ENCODE results near the gene PTPRG.
"Not testable (repeated sequence)": the region's sequence is repeated elsewhere in the genome, so short reads cannot be mapped to it uniquely, and the experiment has no call there.

Gene PTPRG

GRCh38 chr3:61790411-61790810 is 229.0 kb downstream of the PTPRG start:
- DNase-seq, result no peak

- DNase-seq, result no peak
Measured at GRCh38 chr3:61793056-61793455, 231.7 kb downstream of the PTPRG start.

GRCh38 chr3:61793521-61793920 is 232.2 kb downstream of the PTPRG start:
- no peak for DNase-seq

- DNase-seq, result no peak
Measured at GRCh38 chr3:61794341-61794740, 233.0 kb downstream of the PTPRG start.

GRCh38 chr3:61794961-61795360 is 233.6 kb downstream of the PTPRG start:
- no peak for DNase-seq

- no peak for DNase-seq
Measured at GRCh38 chr3:61796088-61796680, 234.8 kb downstream of the PTPRG start.

- no peak for DNase-seq
Measured at GRCh38 chr3:61796911-61797310, 235.5 kb downstream of the PTPRG start.

GRCh38 chr3:61802772-61803171 is 241.4 kb downstream of the PTPRG start:
- DNase-seq, result no peak

GRCh38 chr3:61803983-61804382 is 242.6 kb downstream of the PTPRG start:
- no peak for DNase-seq

GRCh38 chr3:61804782-61805181 is 243.4 kb downstream of the PTPRG start:
- DNase-seq, result no peak

- DNase-seq, result no peak
Measured at GRCh38 chr3:61805510-61806080, 244.2 kb downstream of the PTPRG start.

GRCh38 chr3:61806810-61807209 is 245.4 kb downstream of the PTPRG start:
- DNase-seq, result no peak

GRCh38 chr3:61807865-61808276 is 246.5 kb downstream of the PTPRG start:
- DNase-seq, result no peak

- DNase-seq, result peak in 11 of 58 donors; percentile 6 to 56 (median 16)
Measured at GRCh38 chr3:61808526-61808925, 247.2 kb downstream of the PTPRG start.

- no peak for DNase-seq
Measured at GRCh38 chr3:61808999-61809398, 247.6 kb downstream of the PTPRG start.

- DNase-seq, result no peak
Measured at GRCh38 chr3:61809879-61810278, 248.5 kb downstream of the PTPRG start.

- DNase-seq, result no peak
Measured at GRCh38 chr3:61810953-61811497, 249.7 kb downstream of the PTPRG start.

- DNase-seq, result no peak
Measured at GRCh38 chr3:61811652-61812051, 250.3 kb downstream of the PTPRG start.

- DNase-seq, result no peak
Measured at GRCh38 chr3:61812085-61812484, 250.7 kb downstream of the PTPRG start.

GRCh38 chr3:61812517-61812916 is 251.1 kb downstream of the PTPRG start:
- DNase-seq, result no peak

- no peak for DNase-seq
Measured at GRCh38 chr3:61813636-61814035, 252.3 kb downstream of the PTPRG start.

- no peak for DNase-seq
Measured at GRCh38 chr3:61814674-61815073, 253.3 kb downstream of the PTPRG start.

- not testable (repeated sequence) for DNase-seq
Measured at GRCh38 chr3:61816304-61816703, 254.9 kb downstream of the PTPRG start.

Measured in anterior cingulate cortex (tissue), 58 donors.